HG03108 (cell line): ENCODE measurements around the gene TMEM217.
A peak's percentile ranks its signal among the peaks of the same experiment; 100 is the strongest.

Experiments
- ATAC-seq: cut with Tn5 transposase; IDR thresholded peaks from one replicate; pipeline ENCODE4 v1.9.1; 2021; ENCODE audit warnings: moderate library complexity; ENCODE audit not compliant: unreplicated experiment

The TMEM217 gene

DNA sequence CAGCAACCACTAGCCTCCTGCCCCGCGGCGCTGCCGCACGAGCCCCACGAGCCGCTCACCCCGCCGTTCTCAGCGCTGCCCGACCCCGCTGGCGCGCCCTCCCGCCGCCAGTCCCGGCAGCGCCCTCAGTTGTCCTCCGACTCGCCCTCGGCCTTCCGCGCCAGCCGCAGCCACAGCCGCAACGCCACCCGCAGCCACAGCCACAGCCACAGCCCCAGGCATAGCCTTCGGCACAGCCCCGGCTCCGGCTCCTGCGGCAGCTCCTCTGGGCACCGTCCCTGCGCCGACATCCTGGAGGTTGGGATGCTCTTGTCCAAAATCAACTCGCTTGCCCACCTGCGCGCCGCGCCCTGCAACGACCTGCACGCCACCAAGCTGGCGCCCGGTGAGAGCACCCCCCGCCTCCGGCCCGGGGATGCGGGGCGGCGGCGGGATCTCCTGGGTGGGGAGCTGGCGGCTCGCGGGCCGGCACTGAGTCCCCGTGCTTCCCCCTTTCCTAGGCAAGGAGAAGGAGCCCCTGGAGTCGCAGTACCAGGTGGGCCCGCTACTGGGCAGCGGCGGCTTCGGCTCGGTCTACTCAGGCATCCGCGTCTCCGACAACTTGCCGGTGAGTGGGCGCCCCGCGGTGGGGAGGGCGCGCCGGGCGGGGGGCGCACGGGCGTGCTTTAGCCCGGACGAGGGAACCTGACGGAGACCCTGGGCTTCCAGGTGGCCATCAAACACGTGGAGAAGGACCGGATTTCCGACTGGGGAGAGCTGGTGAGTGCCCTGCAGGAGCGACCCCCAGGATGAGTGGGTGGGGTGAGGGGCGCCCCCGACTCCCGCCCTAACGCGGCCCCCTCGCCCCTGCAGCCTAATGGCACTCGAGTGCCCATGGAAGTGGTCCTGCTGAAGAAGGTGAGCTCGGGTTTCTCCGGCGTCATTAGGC is 87.4 kb downstream of the TMEM217 start:
- peak; percentile 19 for ATAC-seq

DNA sequence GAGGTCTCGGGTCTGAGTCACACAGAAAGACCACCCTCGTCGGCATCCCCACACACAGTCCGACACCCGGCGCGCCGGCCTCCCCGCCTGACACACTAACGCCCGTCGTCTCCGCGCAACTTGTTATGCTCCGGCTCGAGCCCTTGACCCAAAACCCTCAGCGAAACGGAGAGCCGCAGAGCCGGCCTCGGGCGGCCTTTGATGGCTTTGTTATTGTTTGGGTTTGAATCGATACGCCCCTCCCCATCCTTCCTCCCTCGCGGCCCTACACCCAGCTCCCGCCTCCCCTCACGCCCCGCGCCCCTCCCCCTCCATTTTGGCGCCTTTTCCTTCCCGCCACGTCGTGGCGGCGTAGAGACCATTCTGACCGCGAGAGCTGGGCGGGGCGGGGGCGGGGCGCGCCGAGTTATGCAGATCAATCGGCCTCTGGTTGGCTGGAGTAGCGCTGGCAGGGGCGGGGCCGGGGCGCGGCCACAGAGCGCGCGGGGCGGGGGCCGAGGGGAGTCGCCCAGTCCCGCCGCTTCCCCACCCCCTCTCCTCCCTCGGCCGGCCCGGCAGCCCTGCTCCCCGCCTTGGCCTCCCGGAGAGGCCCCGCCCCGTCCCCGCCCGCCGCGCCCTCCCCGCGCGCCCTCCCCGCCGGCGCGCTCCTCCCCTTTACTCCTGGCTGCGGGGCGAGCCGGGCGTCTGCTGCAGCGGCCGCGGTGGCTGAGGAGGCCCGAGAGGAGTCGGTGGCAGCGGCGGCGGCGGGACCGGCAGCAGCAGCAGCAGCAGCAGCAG is 88.3 kb downstream of the TMEM217 start, which contains the start of gene PIM1:
Gene PIM1 (plus strand): TSS at position 657 of the 777 bp plus-strand sequence. CDS start 424 bp downstream, outside the sequence.
- peak; percentile 57 for ATAC-seq

DNA sequence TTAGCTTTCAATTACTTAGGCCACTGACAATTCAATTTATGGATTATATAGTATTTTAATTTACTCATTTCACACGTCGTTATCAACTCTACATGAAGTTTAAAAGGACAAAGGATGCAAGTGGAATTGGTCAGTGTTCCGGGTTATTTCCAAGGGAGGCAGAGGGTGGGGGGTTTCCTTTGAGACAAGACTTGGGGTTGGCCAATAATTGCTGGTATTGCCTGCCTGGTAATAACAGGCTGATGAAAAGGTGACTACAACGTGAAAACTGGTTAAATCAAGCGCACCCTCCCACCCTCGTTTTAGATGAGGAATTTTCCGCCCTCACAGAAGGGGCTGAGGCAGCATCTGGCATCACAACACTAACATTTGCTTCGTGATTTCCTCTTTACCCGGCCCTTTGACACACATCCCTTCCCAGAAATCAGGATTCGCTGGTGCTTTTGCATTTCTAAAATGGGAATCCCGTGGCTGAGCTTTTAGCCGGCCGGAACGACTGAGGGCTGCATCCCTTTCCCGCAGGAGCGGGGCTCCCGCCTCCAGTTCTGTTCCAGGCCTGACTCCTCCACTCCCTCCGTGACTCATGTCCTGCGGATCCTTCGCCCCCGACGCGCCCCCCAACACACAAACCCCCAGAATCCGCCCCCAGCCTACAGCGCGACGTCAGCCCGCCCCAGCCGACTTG is 89.0 kb downstream of the TMEM217 start:
- no peak for ATAC-seq

DNA sequence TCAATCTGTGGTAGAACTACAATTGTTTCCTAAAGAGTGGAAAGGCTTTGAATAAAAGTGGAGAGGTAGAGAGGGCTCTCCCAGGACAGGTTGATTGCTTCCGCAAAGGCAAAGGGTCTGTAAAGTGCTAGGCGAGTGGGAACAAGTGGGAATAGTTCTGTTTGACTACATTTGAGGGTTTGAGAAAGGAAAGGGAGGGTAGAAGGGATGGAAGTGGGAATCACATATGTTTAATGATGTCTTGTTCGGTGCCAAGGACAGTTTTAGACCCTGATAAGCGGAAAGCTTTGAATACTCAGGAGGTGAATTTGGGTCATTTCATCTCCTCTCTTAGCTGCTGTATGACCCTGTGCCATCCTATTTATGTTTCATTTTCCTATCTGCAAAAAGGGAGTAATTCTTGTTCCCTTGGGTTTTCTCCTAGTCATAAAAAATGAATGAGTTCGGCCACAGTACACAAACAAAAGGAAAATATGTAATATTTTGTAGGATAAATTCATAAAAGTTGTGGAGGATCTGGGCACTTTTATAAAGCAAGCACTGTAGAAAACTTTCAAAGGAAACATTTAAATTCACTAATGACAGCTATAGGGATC is 89.7 kb downstream of the TMEM217 start:
- no peak for ATAC-seq

DNA sequence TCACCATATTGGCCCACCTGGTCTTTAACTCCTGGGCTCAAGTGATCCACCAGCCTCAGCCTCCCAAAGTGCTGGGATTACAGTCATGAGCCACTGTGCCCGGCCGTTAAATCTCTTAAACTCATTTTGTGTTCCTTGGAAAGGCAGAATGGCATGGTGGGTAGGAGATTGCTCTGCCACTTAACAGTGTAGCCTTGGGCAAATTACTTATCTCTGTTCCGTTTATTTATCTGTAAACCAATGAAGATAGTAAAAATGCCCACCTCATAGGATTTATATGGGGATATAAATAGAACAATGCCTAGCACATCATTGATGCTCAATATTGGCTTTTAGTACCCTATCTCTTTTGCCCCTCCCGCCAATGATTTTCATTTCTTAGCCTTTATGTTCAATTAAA is 95.2 kb downstream of the TMEM217 start:
- no peak for ATAC-seq
